K562 (cell line): Measurements from ENCODE around the gene CCDC7. TPM values are rescaled to one million over a fixed set of nuclear protein-coding genes. Genes with fewer than 3 reads are reported as not detected.

Experiments
- CTBP1 ChIP-seq: fragments of 450-650 bp; IDR thresholded peaks from 2 replicates; pipeline ENCODE4 v1.6.1; 2016; ENCODE audit warnings: borderline replicate concordance
- CXXC5 ChIP-seq: fragments of 250-450 bp; sonication (Bioruptor Pico); IDR thresholded peaks from 2 replicates; pipeline ENCODE4 v1.8.0; 2022; ENCODE audit warnings: inconsistent platforms, mild to moderate bottlenecking, moderate library complexity
- E2F8 ChIP-seq: fragments of 450-650 bp; IDR thresholded peaks from 2 replicates; pipeline ENCODE4 v1.7.1; 2018; ENCODE audit warnings: mild to moderate bottlenecking, low read depth; ENCODE audit not compliant: partially characterized antibody
- FOXP4 ChIP-seq: sonication (generic); formaldehyde crosslinking; IDR thresholded peaks from 2 replicates; pipeline ENCODE4 v1.8.0; 2022; ENCODE audit warnings: mild to moderate bottlenecking, missing genetic modification reagents, borderline replicate concordance
- HMBOX1 ChIP-seq: sonication (generic); IDR thresholded peaks from 2 replicates; pipeline ENCODE4 v1.6.1; 2016
- ILK ChIP-seq: fragments of 450-650 bp; IDR thresholded peaks from 2 replicates; pipeline ENCODE4 v1.6.1; 2016; ENCODE audit warnings: missing genetic modification characterization, low read depth, mild to moderate bottlenecking, missing compliant biosample characterization, moderate library complexity, borderline replicate concordance
- KLF1 ChIP-seq: fragments of 450-650 bp; IDR thresholded peaks from 2 replicates; pipeline ENCODE4 v1.6.1; 2016; ENCODE audit warnings: missing genetic modification characterization, missing compliant biosample characterization
- MXI1 ChIP-seq: IDR thresholded peaks from 2 replicates; pipeline ENCODE4 v1.6.1; 2011; ENCODE audit warnings: low read depth, mild to moderate bottlenecking, improper control_type of control experiment, low read length
- NR0B1 ChIP-seq: fragments of 450-650 bp; IDR thresholded peaks from one replicate; pipeline ENCODE4 v1.6.1; 2018; ENCODE audit warnings: mild to moderate bottlenecking, moderate library complexity; ENCODE audit not compliant: partially characterized antibody
- NR2C2 ChIP-seq, 2 experiments: fragments of 200-800 bp in 1 of 2; sonication (Bioruptor generic) in 1 of 2; sonication (generic) in 1 of 2; formaldehyde crosslinking in 1 of 2; IDR thresholded peaks; 2 replicates each; pipeline versions ENCODE4 v1.6.1 to v1.8.0; 2016 to 2022; ENCODE audit warnings: mild to moderate bottlenecking in 1 of 2, missing compliant biosample characterization in 1 of 2, missing genetic modification characterization in 1 of 2, missing genetic modification reagents in 1 of 2
- POLR3A ChIP-seq: IDR thresholded peaks from 2 replicates; pipeline ENCODE4 v1.6.1; 2011; ENCODE audit warnings: borderline replicate concordance, mild to moderate bottlenecking, moderate library complexity; ENCODE audit not compliant: insufficient read length, insufficient read depth; ENCODE audit errors: extremely low read depth
- SIX5 ChIP-seq, 2 experiments: IDR thresholded peaks; 2 replicates each; pipeline ENCODE4 v1.6.1; 2011; ENCODE audit warnings: low read length in 2 of 2, borderline replicate concordance in 1 of 2, low read depth in 1 of 2, mild to moderate bottlenecking in 1 of 2, moderate library complexity in 1 of 2; ENCODE audit not compliant: insufficient read depth in 1 of 2
- SMARCA4 ChIP-seq: fragments of 450-650 bp; IDR thresholded peaks from 2 replicates; pipeline ENCODE4 v1.6.1; 2016
- SNIP1 ChIP-seq: fragments of 450-650 bp; IDR thresholded peaks from 2 replicates; pipeline ENCODE4 v1.7.1; 2017; ENCODE audit warnings: low read depth, mild to moderate bottlenecking
- SPI1 ChIP-seq: IDR thresholded peaks from 2 replicates; pipeline ENCODE4 v1.6.1; 2011; ENCODE audit warnings: low read depth, low read length, control low read depth, borderline replicate concordance
- TCF7 ChIP-seq: sonication (generic); IDR thresholded peaks from 2 replicates; pipeline ENCODE4 v1.6.1; 2016; ENCODE audit warnings: antibody characterized with exemption, borderline replicate concordance
- TCFL5 ChIP-seq: fragments of 250-450 bp; sonication (Bioruptor Pico); conservative IDR thresholded peaks from 2 replicates; pipeline ENCODE4 v1.6.1; 2021; ENCODE audit warnings: mild to moderate bottlenecking, moderate library complexity, matching md5 sums
- ZNF512 ChIP-seq: IDR thresholded peaks from 2 replicates; pipeline ENCODE4 v1.6.1; 2016; ENCODE audit warnings: missing genetic modification characterization, missing compliant biosample characterization
- ZNF766 ChIP-seq: fragments of 200-800 bp; sonication (Bioruptor generic); conservative IDR thresholded peaks from 2 replicates; pipeline ENCODE4 v1.6.1; 2016; ENCODE audit warnings: missing genetic modification characterization, missing compliant biosample characterization
- polyA plus RNA-seq, 8 experiments: library from polyadenylated mRNA; depleted of rRNA in 4 of 8; stranded (reverse) in 5 of 8; unstranded in 3 of 8; fragments of >200 nt; fragmentation: Nextera tagmentation in 2 of 8; fragmentation: Illumina TruSeq in 1 of 8; extraction: Ambion mirVana in 2 of 8; extraction: Trizol in 1 of 8; gene quantifications; 2 replicates each; pipeline versions ENCODE4 v1.2.1 to v1.2.3, GENCODE V29; 2011 to 2014; ENCODE audit warnings: inconsistent platforms in 1 of 8, missing spikeins in 1 of 8
- total RNA-seq, 7 experiments: library from RNA; depleted of rRNA in 6 of 7; stranded (reverse); fragments of >200 nt in 6 of 7; fragmentation: Illumina TruSeq in 2 of 7; extraction: Trizol in 2 of 7; gene quantifications; 2 replicates each; pipeline versions ENCODE4 v1.2.1 to v1.2.3, GENCODE V29; 2011 to 2021; ENCODE audit warnings: low replicate concordance in 1 of 7

The CCDC7 gene
- total and polyA plus RNA-seq, 9 of the 15 experiments (the other 6 are each of a cell fraction or from before 2014, with no cell fraction given), result 1.5 to 6.6 (median 2.7) TPM

GRCh38 chr10:32501906-32502305, 56.0 kb downstream of the CCDC7 start (continued):
- no peak for TF ChIP-seq SIX5 (IDR thresholded peaks at IDR 0.05; ENCODE audit: borderline replicate concordance in 1 of 2, insufficient read depth in 1 of 2, low read depth in 1 of 2, low read length in 2 of 2)
- no peak for TF ChIP-seq E2F8
- no peak for TF ChIP-seq HMBOX1
- TF ChIP-seq SPI1, result no peak
- TF ChIP-seq ZNF512 (tag), result no peak
- TF ChIP-seq ZNF766 (CRISPR knock-in tag), result no peak
- no peak for TF ChIP-seq MXI1
- no peak for TF ChIP-seq TCFL5 (CRISPR knock-in tag)
- no peak for TF ChIP-seq TCF7
- TF ChIP-seq POLR3A, result no peak
- TF ChIP-seq SNIP1, result no peak
- TF ChIP-seq CTBP1, result peak; percentile 71
- no peak for TF ChIP-seq ILK (tag)
- 0 out of 2 replicates have a peak, but pooled peaks have one; percentile 16 for TF ChIP-seq CXXC5
- TF ChIP-seq SMARCA4, result peak; percentile 83
- no peak for TF ChIP-seq KLF1 (tag)
- no peak for TF ChIP-seq NR0B1
- no peak for TF ChIP-seq NR2C2 (CRISPR knock-in tag; IDR thresholded peaks at IDR 0.05)
- no peak for TF ChIP-seq NR2C2 (tag; IDR thresholded peaks at IDR 0.05)
- TF ChIP-seq FOXP4 (CRISPR knock-in tag), result no peak
